Measurements from ENCODE around the gene SPOCK1.
"Not testable (repeated sequence)": the region's sequence is repeated elsewhere in the genome, so short reads cannot be mapped to it uniquely, and the experiment has no call there.

The SPOCK1 gene

GRCh38 chr5:137403869-137404268 is 95.3 kb downstream of the SPOCK1 start:
- no peak for DNase-seq (ENCODE audit: low read depth)
- H3K4me3 ChIP-seq (ENCODE audit: low read depth, low read length): no peak overlapping the region

DNA sequence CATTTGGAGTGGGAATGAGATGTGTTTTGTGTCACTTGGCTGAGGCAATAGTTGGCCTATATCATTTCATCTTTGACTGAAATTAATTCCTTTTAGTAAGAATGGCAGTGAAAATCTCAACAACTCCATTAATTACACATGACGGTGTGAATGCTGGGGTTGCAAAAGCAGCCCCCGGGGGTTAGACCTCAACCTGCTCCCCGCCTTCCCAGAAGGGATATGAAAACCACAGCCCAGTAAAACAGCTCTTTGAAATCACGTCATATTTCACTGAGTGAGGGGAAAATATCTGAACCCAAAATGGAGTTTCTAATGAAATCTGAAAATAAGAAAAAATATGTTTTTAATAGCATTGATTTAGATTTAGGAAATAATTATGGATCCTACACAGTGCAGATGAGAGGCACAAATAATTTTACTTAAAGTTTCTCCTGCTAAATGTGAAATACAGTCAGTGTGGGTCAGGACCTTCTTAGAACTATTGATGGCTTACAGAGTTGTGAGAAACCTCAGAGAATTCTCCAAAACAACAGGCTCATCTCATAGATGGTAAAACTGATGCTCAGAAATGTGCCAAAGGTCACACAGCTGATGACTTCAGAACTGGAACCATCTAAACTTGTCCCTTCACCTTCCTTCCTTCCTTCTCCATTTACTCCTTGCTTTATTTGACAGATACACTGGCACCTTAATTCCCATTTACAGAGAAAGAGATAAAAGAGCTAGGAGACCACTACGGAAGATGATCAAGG is 96.5 kb downstream of the SPOCK1 start:
- no peak overlapping the region for H3K4me3 ChIP-seq (ENCODE audit: low read depth, low read length)
- no peak for DNase-seq (ENCODE audit: low read depth)

- DNase-seq (ENCODE audit: low read depth): no peak
These were observed 97.2 kb downstream of the SPOCK1 start for GRCh38 chr5:137401946-137402345.

DNA sequence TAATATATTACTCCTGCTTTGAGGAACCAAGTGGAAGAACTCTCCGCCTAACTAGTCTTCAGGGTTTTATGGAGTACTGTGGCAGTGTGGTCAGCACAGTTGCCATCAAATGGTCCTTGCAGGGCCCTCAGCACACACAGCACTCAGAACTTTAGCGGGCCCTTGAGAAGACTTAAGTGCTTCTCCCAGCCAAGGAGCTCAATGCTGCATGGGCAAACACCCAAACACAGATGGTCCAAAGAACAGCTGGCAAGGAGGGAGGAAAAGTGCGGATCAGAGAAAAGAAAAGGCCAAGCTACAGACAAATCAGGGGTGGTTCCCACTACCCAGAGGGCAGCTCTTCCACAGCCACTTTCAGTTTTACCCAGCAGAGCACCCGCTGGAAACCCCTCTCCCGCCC is 98.6 kb downstream of the SPOCK1 start:
- no peak for DNase-seq (ENCODE audit: low read depth)
- H3K4me3 ChIP-seq (ENCODE audit: low read depth, low read length): no peak overlapping the region

More at GRCh38 chr5:137401946-137402345, 97.2 kb downstream of the SPOCK1 start:
- no peak overlapping the region for H3K4me3 ChIP-seq (ENCODE audit: low read depth, low read length)

GRCh38 chr5:137399911-137400310 is 99.2 kb downstream of the SPOCK1 start:
- DNase-seq (ENCODE audit: low read depth): no peak
- H3K4me3 ChIP-seq (ENCODE audit: low read depth, low read length): no peak overlapping the region

DNA sequence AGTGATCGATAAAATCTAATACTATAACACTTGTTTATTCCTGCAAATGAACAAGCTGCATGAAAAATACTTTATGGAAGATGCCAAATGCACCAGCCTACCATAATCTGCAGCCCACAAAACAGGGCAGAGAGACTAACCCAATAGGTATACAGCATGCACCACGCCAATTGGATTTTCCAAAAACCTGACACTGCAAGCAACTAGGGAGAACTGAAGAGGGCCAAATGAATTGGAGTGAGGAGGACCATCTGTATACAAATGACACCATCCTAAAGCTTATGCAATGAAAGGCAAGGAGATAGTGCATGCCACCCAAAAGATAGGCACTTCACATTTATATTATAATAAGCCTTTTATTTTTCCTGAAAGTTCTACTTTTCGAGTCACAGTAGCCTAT is 100.4 kb downstream of the SPOCK1 start:
- H3K4me3 ChIP-seq (ENCODE audit: low read depth, low read length): no peak overlapping the region
- no peak for DNase-seq (ENCODE audit: low read depth)

DNA sequence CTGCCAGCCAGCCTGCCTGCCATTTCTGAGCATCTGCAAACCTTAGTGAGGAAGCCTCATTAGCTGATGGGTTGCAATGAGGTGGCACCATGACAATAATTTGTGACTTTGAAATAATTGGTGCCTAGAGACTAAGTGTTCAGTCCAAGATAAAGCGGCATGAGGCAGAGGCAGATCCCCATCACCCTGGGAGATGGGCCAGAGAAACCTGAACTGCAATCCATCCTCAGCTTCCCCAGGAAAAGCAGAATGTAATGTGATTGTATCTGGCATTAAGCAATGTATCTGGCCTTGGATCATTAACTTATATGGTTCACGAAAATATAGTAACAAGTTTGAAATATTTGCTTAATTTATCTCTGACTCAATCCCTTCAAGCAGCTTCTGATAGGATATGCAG is 101.0 kb downstream of the SPOCK1 start:
- no peak overlapping the region for H3K4me3 ChIP-seq (ENCODE audit: low read depth, low read length)
- DNase-seq (ENCODE audit: low read depth): no peak

GRCh38 chr5:137395011-137395755 is 103.9 kb downstream of the SPOCK1 start:
- no peak overlapping the region for H3K4me3 ChIP-seq (ENCODE audit: low read depth, low read length)
- DNase-seq (ENCODE audit: low read depth): no peak

DNA sequence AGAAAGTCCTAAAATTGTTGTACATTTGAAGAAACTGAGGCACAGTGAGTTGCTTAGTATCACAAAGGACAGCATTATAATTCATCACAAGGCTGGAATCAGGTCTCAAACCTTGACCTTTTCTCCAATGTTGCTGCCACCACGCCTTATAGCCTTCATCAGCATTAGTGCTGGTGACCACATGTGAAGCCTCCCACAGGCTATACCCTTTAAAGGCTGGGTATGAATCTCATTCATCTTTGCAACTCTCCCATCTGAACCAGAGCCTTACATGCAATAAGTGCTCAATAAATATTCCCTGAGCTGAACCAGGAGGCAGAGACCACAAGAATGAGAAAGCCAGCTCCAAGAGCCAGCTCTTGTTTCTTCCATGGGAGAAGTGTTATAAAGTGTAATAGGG is 104.7 kb downstream of the SPOCK1 start:
- no peak for DNase-seq (ENCODE audit: low read depth)
- H3K4me3 ChIP-seq (ENCODE audit: low read depth, low read length): no peak overlapping the region

GRCh38 chr5:137393196-137393993 is 105.7 kb downstream of the SPOCK1 start:
- no peak for DNase-seq (ENCODE audit: low read depth)
- no peak overlapping the region for H3K4me3 ChIP-seq (ENCODE audit: low read depth, low read length)

- no peak overlapping the region for H3K4me3 ChIP-seq (ENCODE audit: low read depth, low read length)
- DNase-seq (ENCODE audit: low read depth): no peak
These were observed 106.9 kb downstream of the SPOCK1 start for GRCh38 chr5:137392261-137392660.

DNA sequence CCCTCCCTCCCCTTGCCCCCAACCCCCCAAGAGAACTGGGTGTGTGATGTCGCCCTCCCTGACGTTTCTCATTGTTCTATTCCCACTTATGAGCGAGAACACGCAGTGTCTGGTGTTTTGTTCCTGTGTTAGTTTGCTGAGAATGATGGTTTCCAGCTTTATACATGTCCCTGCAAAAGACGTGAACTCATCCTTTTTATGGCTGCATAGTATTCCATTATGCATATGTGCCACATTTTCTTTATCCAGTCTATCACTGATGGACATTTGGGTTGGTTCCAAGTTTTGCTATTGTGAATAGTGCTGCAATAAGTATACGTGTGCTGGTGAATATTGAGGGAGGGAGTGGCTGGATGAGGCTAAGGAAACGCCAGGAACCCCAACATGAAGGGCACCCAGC is 108.1 kb downstream of the SPOCK1 start:
- not testable (repeated sequence) for H3K4me3 ChIP-seq (ENCODE audit: low read depth, low read length); DNase-seq (ENCODE audit: low read depth)

DNA sequence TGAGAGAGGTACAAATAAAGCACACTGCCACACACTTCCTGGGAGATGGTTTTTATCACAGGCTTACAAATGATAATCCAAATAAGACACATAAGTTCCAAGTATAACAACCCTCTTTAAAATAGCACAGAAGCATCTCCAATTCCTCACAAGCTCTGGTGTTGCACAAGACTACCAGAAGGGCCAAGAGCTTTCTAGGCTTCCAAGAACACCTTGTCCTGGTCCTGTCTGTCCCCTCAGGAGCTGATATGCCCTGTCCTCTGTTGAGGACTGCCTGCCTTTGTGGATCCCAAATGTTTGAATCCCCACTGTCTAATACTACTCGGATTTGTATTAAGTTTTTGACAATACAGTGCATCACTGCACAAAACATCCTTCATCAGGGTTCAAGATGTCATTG is 110.1 kb downstream of the SPOCK1 start:
- H3K4me3 ChIP-seq (ENCODE audit: low read depth, low read length): no peak overlapping the region
- no peak for DNase-seq (ENCODE audit: low read depth)

DNA sequence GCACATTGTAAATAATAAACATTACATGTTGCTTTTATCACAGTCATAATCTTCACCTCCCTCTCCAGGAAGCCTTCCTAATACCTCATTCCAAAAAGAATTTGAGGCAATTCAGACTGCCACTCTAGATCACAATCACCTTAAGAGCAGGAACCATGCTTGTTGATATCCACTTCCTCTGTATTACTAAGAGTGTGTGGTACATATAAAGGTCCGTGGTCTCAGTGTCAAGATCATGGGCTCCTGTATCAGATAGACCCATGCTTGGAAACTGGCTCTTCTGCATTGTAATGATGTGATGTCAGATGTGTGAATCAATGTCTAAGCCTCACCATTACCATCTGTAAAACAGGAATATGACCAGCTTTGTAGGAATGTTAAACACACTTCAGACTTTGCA is 114.1 kb downstream of the SPOCK1 start:
- no peak for DNase-seq (ENCODE audit: low read depth)
- no peak overlapping the region for H3K4me3 ChIP-seq (ENCODE audit: low read depth, low read length)

- H3K4me3 ChIP-seq (ENCODE audit: low read depth, low read length): no peak overlapping the region
- no peak for DNase-seq (ENCODE audit: low read depth)
These were observed 115.2 kb downstream of the SPOCK1 start for GRCh38 chr5:137383909-137384308.

DNA sequence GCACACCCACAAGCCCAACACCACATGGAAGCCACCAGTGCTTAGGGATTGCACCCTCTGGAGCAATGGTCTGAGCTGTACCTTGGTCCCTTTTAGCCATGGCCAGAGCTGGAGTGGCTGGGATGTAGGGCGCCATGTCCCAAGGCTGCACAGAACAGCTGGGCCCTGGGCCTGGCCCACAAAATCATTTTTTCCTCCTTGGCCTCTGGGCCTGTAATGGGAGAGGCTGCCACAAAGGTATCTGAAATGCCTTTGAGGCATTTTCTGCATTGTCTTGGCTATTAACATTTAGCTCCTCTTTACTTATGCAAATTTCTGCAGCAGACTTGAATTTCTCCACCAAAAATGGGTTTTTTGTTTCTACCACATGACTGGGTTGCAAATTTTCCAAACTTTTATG is 117.6 kb downstream of the SPOCK1 start:
- DNase-seq (ENCODE audit: low read depth): no peak
- no peak overlapping the region for H3K4me3 ChIP-seq (ENCODE audit: low read depth, low read length)

GRCh38 chr5:137379555-137380286 is 119.4 kb downstream of the SPOCK1 start:
- no peak overlapping the region for H3K4me3 ChIP-seq (ENCODE audit: low read depth, low read length)
- no peak for DNase-seq (ENCODE audit: low read depth)

- DNase-seq (ENCODE audit: low read depth): no peak
- H3K4me3 ChIP-seq (ENCODE audit: low read depth, low read length): no peak overlapping the region
These were observed 123.2 kb downstream of the SPOCK1 start for GRCh38 chr5:137375741-137376526.
